ENCODE data around the gene ZFYVE28. TPM values are rescaled to one million over a fixed set of nuclear protein-coding genes. Genes with fewer than 3 reads are reported as not detected.

The ZFYVE28 gene
- total and polyA plus RNA-seq, 11 donors: 2.6 to 11.9 (median 5.5) TPM

DNA sequence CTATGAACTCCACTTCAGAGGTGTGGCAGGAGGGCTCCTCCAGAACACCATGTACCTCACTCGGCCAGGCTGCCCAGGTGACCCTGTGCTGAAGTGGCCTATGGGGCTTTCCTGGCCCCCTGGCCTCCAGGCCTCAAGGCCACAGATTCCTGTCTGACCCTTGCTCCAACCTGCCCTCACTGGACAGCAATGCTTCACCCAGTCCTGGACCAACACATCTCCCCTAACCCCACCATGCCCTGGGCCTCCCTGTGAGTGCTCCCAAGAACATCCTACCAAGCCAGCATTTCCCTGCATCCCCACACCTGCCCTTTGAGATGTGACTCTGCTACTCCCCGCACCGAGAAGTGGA lies 10.5 kb downstream of the ZFYVE28 start:
- TF ChIP-seq, protein P1, sequence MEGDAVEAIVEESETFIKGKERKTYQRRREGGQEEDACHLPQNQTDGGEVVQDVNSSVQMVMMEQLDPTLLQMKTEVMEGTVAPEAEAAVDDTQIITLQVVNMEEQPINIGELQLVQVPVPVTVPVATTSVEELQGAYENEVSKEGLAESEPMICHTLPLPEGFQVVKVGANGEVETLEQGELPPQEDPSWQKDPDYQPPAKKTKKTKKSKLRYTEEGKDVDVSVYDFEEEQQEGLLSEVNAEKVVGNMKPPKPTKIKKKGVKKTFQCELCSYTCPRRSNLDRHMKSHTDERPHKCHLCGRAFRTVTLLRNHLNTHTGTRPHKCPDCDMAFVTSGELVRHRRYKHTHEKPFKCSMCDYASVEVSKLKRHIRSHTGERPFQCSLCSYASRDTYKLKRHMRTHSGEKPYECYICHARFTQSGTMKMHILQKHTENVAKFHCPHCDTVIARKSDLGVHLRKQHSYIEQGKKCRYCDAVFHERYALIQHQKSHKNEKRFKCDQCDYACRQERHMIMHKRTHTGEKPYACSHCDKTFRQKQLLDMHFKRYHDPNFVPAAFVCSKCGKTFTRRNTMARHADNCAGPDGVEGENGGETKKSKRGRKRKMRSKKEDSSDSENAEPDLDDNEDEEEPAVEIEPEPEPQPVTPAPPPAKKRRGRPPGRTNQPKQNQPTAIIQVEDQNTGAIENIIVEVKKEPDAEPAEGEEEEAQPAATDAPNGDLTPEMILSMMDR (IDR thresholded peaks at IDR 0.05): no peak
- no peak for TF ChIP-seq POLR2A (IDR thresholded peaks at IDR 0.05)
- intact Hi-C loops (cut with DNase I): no loop called here
- Histone ChIP-seq H3K4me1 (peaks cover 0 to 25% (median 10%) of the 10 kb centered on the region in 12 donors), H3K36me3 (no peaks in the 10 kb centered on the region), H3K27ac (no peak overlapping the region), H3K4me3 (no peak overlapping the region), H3K27me3 (no peaks in the 10 kb centered on the region), H3K9me3 (no peaks in the 10 kb centered on the region)
- no peak for ATAC-seq
- DNase-seq: peak in 2 of 5 donors; percentile 11 to 47
- WGBS, 4 donors: 91 to 100% (median 94%) methylated on average over 3 of the region's 3 CpGs

DNA sequence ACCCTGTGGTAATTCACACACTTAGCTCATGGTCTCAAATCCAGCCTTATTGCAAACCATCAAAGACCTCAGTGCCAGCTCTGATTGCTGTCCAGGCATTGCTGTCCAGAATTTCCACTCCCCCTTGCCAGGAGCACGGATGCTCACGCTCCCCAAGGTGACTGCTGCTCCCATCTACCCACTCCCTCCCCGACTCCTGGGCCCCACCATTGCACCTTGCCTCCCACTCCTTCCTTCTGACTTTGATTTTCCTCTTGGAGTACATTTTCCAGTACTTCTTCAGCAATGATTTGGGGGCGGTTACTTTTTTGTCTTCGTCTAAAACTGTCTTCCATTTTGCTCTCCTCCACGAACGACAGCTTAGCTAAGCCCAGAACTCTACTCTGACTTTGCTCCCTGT lies 11.5 kb downstream of the ZFYVE28 start:
- TF ChIP-seq POLR2A (IDR thresholded peaks at IDR 0.05): no peak
- TF ChIP-seq, protein P1 (IDR thresholded peaks at IDR 0.05): no peak
- WGBS, 4 donors: 60 to 69% (median 67%) methylated on average over 7 of the region's 7 CpGs
- peaks cover 0 to 25% (median 9%) of the 10 kb centered on the region in 12 donors for H3K4me1 ChIP-seq
- H3K27ac ChIP-seq: no peak overlapping the region
- no peak overlapping the region for H3K4me3 ChIP-seq
- H3K36me3 ChIP-seq: no peaks in the 10 kb centered on the region
- no peaks in the 10 kb centered on the region for H3K27me3 ChIP-seq
- no peaks in the 10 kb centered on the region for H3K9me3 ChIP-seq
- DNase-seq (no peak), ATAC-seq (peak in 1 of 4 donors; percentile 28)
- intact Hi-C loops (cut with DNase I): no loop called here

DNA sequence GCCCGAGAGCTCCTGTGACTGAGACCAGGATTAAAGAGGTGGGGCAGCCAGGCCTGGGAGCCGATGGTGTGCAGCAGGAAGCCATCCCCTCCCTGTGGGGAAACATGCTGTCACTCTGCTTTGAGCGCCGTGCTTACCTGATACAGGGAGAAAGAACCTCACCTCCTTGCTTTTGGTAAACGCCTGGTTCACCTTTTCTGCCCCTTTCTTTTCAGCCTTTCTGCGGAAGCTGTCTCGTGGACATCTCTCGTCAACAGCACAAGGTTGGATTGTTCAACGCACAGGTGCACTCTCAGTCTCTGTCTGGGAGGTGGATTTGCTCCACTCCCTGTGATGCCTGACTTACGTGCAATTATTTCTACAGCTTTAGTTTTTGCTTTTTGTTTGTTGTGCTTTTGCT lies 12.0 kb downstream of the ZFYVE28 start:
- TF ChIP-seq, protein P1 (IDR thresholded peaks at IDR 0.05): no peak

DNA sequence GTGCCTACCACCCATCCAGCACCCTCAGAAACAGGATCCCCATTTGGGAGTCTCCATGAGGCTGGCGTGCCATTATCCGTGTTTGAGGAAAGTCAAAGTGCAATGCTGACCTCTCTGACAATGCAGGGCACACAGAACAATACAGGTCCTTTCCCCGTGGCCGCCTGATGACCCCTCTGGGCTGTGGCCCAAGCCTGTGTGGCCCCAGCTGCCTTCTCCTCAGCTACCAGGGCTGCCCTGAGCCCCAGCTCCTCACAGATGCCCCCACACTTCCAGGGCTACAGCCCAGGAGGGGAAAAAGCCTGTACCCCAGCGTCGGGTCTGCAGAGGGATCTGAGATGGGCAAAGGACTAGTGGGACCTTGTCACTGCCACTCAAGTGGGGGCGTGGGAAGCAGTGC lies 15.5 kb downstream of the ZFYVE28 start:
- Histone ChIP-seq H3K9me3 (no peaks in the 10 kb centered on the region), H3K4me1 (peaks cover 0 to 20% (median 15%) of the 10 kb centered on the region in 12 donors), H3K36me3 (no peaks in the 10 kb centered on the region), H3K27ac (no peak overlapping the region), H3K4me3 (no peak overlapping the region), H3K27me3 (no peaks in the 10 kb centered on the region)
- DNase-seq (peak in 1 of 5 donors; percentile 56), ATAC-seq (peak in 1 of 4 donors; percentile 12)
- intact Hi-C loops (cut with DNase I): no loop called here
- TF ChIP-seq, protein P1 (IDR thresholded peaks at IDR 0.05): no peak
- no peak for TF ChIP-seq POLR2A (IDR thresholded peaks at IDR 0.05)
- WGBS, 4 donors: 66 to 74% (median 70%) methylated on average over 5 to 7 of the region's 7 CpGs

More for the DNA sequence above, 12.0 kb downstream of the ZFYVE28 start:
- Histone ChIP-seq H3K4me3 (no peak overlapping the region), H3K9me3 (no peaks in the 10 kb centered on the region), H3K4me1 (peaks cover 0 to 24% (median 14%) of the 10 kb centered on the region in 12 donors), H3K36me3 (no peaks in the 10 kb centered on the region), H3K27me3 (no peaks in the 10 kb centered on the region), H3K27ac (no peak overlapping the region)
- 78 to 79% (median 79%) methylated on average over 10 of the region's 10 CpGs for WGBS, 4 donors
- ATAC-seq (no peak), DNase-seq (no peak)
- intact Hi-C loops (cut with DNase I): no loop called here
